Subcutaneous adipose tissue (tissue), 4 donors: Measurements from ENCODE around the gene SLCO1B1. TPM values are rescaled to one million over a fixed set of nuclear protein-coding genes. Genes with fewer than 3 reads are reported as not detected.

Source experiments
- total RNA-seq, 4 donors: library from RNA; depleted of rRNA; stranded (reverse); fragments of >200 nt; gene quantifications; one replicate each; pipeline ENCODE4 v1.1.0, GENCODE V29; 2016

Gene SLCO1B1
- total RNA-seq, 4 donors from 2014 or later = not detected

Other genes with a start within 250 kb of the SLCO1B1 start
- gene SLCO1A2, start 203.7 kb downstream of the SLCO1B1 start, total RNA-seq = not detected
- gene IAPP, start 241.7 kb downstream of the SLCO1B1 start, total RNA-seq = not detected